Measurements from ENCODE around the gene EHD3. TPM values are rescaled to one million over a fixed set of nuclear protein-coding genes. Genes with fewer than 3 reads are reported as not detected.

Gene EHD3
- total and polyA plus RNA-seq, 4 donors = 7.2 to 20.2 (median 13.2) TPM

DNA sequence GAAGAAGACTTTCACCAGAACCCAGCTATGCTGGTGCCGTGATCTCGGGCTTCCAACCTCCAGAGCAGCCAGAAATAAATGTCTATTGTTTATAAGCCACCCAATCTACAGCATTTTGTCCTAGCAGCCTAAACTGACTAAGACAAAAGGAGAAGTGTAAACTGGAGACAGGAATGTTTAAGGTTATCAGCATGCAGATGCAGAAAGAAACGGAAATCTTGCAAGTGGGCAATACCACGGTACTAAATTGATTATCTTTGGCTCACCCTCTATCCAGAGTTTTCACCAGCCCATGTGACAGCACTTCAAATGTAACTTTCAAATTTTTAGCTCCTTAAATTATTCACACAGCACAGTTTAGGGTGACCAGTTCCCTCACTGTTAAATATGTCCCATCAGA is 10.9 kb upstream of the EHD3 start:
- Histone ChIP-seq H3K4me1 (ENCODE audit: control insufficient read depth in 4 of 4, insufficient read depth in 4 of 4, low read length in 3 of 4) (no peaks in the 10 kb centered on the region), H3K27me3 (ENCODE audit: control insufficient read depth in 4 of 4, insufficient read depth in 4 of 4, low read length in 3 of 4) (peaks cover 0 to 8% (median 0%) of the 10 kb centered on the region in 4 donors), H3K36me3 (ENCODE audit: control insufficient read depth in 4 of 4, insufficient read depth in 3 of 4, low read depth in 1 of 4, low read length in 3 of 4) (no peaks in the 10 kb centered on the region), H3K4me3 (ENCODE audit: low read depth in 1 of 3, low read length in 3 of 3) (no peak overlapping the region), H3K9ac (ENCODE audit: low read depth in 1 of 2, low read length in 2 of 2) (no peak overlapping the region), H3K27ac (ENCODE audit: low read depth in 1 of 2, low read length in 2 of 2) (no peak overlapping the region), H3K9me3 (ENCODE audit: control insufficient read depth in 4 of 4, low read length in 3 of 4) (no peaks in the 10 kb centered on the region)
- 74% methylated on average over 4 of the region's 4 CpGs for WGBS
- DNase-seq (ENCODE audit: low spot score) = no peak
- TF ChIP-seq JUND (IDR thresholded peaks at IDR 0.05) = no peak
- TF ChIP-seq NR2F2 (IDR thresholded peaks at IDR 0.05) = no peak
- no peak for TF ChIP-seq GABPA (IDR thresholded peaks at IDR 0.05 in 1 of 2, conservative IDR thresholded peaks at IDR 0.05 in 1 of 2)
- TF ChIP-seq, protein P1, sequence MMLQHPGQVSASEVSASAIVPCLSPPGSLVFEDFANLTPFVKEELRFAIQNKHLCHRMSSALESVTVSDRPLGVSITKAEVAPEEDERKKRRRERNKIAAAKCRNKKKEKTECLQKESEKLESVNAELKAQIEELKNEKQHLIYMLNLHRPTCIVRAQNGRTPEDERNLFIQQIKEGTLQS (IDR thresholded peaks at IDR 0.05) = no peak
- TF ChIP-seq, protein P2, sequence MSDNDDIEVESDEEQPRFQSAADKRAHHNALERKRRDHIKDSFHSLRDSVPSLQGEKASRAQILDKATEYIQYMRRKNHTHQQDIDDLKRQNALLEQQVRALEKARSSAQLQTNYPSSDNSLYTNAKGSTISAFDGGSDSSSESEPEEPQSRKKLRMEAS (IDR thresholded peaks at IDR 0.05) = no peak
- no peak for TF ChIP-seq FOXA1 (IDR thresholded peaks at IDR 0.05)
- TF ChIP-seq, protein P3, sequence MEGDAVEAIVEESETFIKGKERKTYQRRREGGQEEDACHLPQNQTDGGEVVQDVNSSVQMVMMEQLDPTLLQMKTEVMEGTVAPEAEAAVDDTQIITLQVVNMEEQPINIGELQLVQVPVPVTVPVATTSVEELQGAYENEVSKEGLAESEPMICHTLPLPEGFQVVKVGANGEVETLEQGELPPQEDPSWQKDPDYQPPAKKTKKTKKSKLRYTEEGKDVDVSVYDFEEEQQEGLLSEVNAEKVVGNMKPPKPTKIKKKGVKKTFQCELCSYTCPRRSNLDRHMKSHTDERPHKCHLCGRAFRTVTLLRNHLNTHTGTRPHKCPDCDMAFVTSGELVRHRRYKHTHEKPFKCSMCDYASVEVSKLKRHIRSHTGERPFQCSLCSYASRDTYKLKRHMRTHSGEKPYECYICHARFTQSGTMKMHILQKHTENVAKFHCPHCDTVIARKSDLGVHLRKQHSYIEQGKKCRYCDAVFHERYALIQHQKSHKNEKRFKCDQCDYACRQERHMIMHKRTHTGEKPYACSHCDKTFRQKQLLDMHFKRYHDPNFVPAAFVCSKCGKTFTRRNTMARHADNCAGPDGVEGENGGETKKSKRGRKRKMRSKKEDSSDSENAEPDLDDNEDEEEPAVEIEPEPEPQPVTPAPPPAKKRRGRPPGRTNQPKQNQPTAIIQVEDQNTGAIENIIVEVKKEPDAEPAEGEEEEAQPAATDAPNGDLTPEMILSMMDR (IDR thresholded peaks at IDR 0.05; ENCODE audit: low read depth, low read length, missing input control) = no peak
- no peak for TF ChIP-seq RXRA (IDR thresholded peaks at IDR 0.05)
- TF ChIP-seq, protein P4, sequence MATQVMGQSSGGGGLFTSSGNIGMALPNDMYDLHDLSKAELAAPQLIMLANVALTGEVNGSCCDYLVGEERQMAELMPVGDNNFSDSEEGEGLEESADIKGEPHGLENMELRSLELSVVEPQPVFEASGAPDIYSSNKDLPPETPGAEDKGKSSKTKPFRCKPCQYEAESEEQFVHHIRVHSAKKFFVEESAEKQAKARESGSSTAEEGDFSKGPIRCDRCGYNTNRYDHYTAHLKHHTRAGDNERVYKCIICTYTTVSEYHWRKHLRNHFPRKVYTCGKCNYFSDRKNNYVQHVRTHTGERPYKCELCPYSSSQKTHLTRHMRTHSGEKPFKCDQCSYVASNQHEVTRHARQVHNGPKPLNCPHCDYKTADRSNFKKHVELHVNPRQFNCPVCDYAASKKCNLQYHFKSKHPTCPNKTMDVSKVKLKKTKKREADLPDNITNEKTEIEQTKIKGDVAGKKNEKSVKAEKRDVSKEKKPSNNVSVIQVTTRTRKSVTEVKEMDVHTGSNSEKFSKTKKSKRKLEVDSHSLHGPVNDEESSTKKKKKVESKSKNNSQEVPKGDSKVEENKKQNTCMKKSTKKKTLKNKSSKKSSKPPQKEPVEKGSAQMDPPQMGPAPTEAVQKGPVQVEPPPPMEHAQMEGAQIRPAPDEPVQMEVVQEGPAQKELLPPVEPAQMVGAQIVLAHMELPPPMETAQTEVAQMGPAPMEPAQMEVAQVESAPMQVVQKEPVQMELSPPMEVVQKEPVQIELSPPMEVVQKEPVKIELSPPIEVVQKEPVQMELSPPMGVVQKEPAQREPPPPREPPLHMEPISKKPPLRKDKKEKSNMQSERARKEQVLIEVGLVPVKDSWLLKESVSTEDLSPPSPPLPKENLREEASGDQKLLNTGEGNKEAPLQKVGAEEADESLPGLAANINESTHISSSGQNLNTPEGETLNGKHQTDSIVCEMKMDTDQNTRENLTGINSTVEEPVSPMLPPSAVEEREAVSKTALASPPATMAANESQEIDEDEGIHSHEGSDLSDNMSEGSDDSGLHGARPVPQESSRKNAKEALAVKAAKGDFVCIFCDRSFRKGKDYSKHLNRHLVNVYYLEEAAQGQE (IDR thresholded peaks at IDR 0.05) = no peak
- TF ChIP-seq YY1 (IDR thresholded peaks at IDR 0.05) = no peak

DNA sequence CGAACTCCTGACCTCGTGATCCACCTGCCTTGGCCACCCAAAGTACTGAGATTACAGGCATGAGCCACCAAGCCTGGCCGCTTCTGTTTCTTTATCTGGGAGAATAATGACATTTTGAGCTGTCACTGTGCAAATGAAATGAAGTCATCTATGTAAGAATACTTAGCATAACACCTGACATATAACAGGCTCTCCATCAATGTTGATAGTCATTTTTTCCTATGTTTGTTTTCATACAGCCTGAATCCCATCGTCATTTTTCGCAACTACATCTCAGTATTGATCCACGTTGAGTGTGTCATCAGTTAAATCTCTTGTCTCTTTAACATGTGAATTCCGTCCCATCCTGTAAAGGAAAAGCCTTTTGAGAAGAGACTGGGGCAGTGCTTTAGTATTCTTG is 10.2 kb upstream of the EHD3 start:
- 80% methylated on average over 7 of the region's 7 CpGs for WGBS
- TF ChIP-seq, protein P4 (IDR thresholded peaks at IDR 0.05) = no peak
- TF ChIP-seq HNF4G (IDR thresholded peaks at IDR 0.05) (no peak), JUND (IDR thresholded peaks at IDR 0.05) (no peak), RXRA (IDR thresholded peaks at IDR 0.05) (no peak), GABPA (IDR thresholded peaks at IDR 0.05 in 1 of 2, conservative IDR thresholded peaks at IDR 0.05 in 1 of 2) (no peak), FOXA2 (IDR thresholded peaks at IDR 0.05) (no peak), RAD21 (IDR thresholded peaks at IDR 0.05) (no peak)
- TF ChIP-seq, protein P2 (IDR thresholded peaks at IDR 0.05) = no peak
- TF ChIP-seq, protein P3 (IDR thresholded peaks at IDR 0.05; ENCODE audit: low read depth, low read length, missing input control) = no peak
- TF ChIP-seq, protein P1 (IDR thresholded peaks at IDR 0.05) = no peak
- TF ChIP-seq, protein P5, sequence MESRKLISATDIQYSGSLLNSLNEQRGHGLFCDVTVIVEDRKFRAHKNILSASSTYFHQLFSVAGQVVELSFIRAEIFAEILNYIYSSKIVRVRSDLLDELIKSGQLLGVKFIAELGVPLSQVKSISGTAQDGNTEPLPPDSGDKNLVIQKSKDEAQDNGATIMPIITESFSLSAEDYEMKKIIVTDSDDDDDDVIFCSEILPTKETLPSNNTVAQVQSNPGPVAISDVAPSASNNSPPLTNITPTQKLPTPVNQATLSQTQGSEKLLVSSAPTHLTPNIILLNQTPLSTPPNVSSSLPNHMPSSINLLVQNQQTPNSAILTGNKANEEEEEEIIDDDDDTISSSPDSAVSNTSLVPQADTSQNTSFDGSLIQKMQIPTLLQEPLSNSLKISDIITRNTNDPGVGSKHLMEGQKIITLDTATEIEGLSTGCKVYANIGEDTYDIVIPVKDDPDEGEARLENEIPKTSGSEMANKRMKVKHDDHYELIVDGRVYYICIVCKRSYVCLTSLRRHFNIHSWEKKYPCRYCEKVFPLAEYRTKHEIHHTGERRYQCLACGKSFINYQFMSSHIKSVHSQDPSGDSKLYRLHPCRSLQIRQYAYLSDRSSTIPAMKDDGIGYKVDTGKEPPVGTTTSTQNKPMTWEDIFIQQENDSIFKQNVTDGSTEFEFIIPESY (IDR thresholded peaks at IDR 0.05) = no peak
- DNase-seq (ENCODE audit: low spot score) = no peak
- Histone ChIP-seq H3K27me3 (ENCODE audit: control insufficient read depth in 4 of 4, insufficient read depth in 4 of 4, low read length in 3 of 4) (peaks cover 0 to 8% (median 0%) of the 10 kb centered on the region in 4 donors), H3K9me3 (ENCODE audit: control insufficient read depth in 4 of 4, low read length in 3 of 4) (no peaks in the 10 kb centered on the region), H3K9ac (ENCODE audit: low read depth in 1 of 2, low read length in 2 of 2) (no peak overlapping the region), H3K36me3 (ENCODE audit: control insufficient read depth in 4 of 4, insufficient read depth in 3 of 4, low read depth in 1 of 4, low read length in 3 of 4) (no peaks in the 10 kb centered on the region), H3K4me3 (ENCODE audit: low read depth in 1 of 3, low read length in 3 of 3) (no peak overlapping the region), H3K4me1 (ENCODE audit: control insufficient read depth in 4 of 4, insufficient read depth in 4 of 4, low read length in 3 of 4) (no peaks in the 10 kb centered on the region), H3K27ac (ENCODE audit: low read depth in 1 of 2, low read length in 2 of 2) (no peak overlapping the region)
